Right cardiac atrium (tissue), 5 donors: Measurements from ENCODE around the gene PRPSAP1. TPM values are rescaled to one million over a fixed set of nuclear protein-coding genes. Genes with fewer than 3 reads are reported as not detected.
"Not testable (repeated sequence)": the region's sequence is repeated elsewhere in the genome, so short reads cannot be mapped to it uniquely, and the experiment has no call there.

ENCODE experiments used
- ATAC-seq, 2 donors: fragments of 200-7000 bp; cut with Tn5 transposase; one replicate each; pipeline versions ENCODE4 v1.8.0 to v1.9.1; 2020; ENCODE audit warnings: moderate library complexity in 2 of 2, mild to moderate bottlenecking in 1 of 2
- DNase-seq, 3 donors: peaks; one replicate each; pipeline ENCODE4 v3.0.0-alpha.2; 2020
- H3K27ac ChIP-seq: one replicate; pipeline ENCODE4 v1.5.1; 2013; ENCODE audit warnings: mild to moderate bottlenecking, low read length, control low read depth, moderate library complexity
- H3K27me3 ChIP-seq: one replicate; pipeline ENCODE4 v1.6.1; 2013; ENCODE audit not compliant: control insufficient read depth, insufficient read depth
- H3K4me1 ChIP-seq: one replicate; pipeline ENCODE4 v1.6.1; 2013; ENCODE audit warnings: low read length; ENCODE audit not compliant: control insufficient read depth, insufficient read depth
- H3K4me3 ChIP-seq: one replicate; pipeline ENCODE4 v1.5.1; 2013; ENCODE audit warnings: low read length, control low read depth
- H3K9me3 ChIP-seq: one replicate; pipeline ENCODE4 v1.6.1; 2013; ENCODE audit warnings: low read length; ENCODE audit not compliant: control insufficient read depth
- WGBS: extraction: QIAGEN DNeasy Blood & Tissue Kit; methylation state at CpG from one replicate; pipeline ENCODE4 v1.1.7; 2013; 5-methylcytosine and 5-hydroxymethylcytosine counted together
- intact Hi-C, 4 donors: fragments of 100-400 bp; cut with DNase I; formaldehyde crosslinking; loops; one replicate each; pipeline versions ENCODE4 v1.11.0 to v1.14.0; 2022 to 2023
- polyA plus RNA-seq: library from polyadenylated mRNA; stranded (reverse); fragments of 200-250 nt; gene quantifications from one replicate; pipeline ENCODE4 v1.2.3, GENCODE V29; 2013
- total RNA-seq, 4 donors: library from RNA; stranded (reverse); fragmentation: NEBNext Ultra II Directional; extraction: Animal tissue kit (Norgen Biotek cat#: 25700); gene quantifications; one replicate each; pipeline ENCODE4 v1.2.1, GENCODE V29; 2021
- donor health status: healthy with polysubstance abuse.
- donor health status: DM: no; HTN: yes; CAD: no.
- donor health status: DM: no; HTN: no; CAD: no.
- donor health status: DM: no; HTN: yes; CAD: no; lungs with severe emphysema.
- donor health status: DM: yes; HTN: yes; CAD: no.

Gene PRPSAP1
- total and polyA plus RNA-seq, 5 donors: 31.9 to 45.3 (median 37.4) TPM

DNA sequence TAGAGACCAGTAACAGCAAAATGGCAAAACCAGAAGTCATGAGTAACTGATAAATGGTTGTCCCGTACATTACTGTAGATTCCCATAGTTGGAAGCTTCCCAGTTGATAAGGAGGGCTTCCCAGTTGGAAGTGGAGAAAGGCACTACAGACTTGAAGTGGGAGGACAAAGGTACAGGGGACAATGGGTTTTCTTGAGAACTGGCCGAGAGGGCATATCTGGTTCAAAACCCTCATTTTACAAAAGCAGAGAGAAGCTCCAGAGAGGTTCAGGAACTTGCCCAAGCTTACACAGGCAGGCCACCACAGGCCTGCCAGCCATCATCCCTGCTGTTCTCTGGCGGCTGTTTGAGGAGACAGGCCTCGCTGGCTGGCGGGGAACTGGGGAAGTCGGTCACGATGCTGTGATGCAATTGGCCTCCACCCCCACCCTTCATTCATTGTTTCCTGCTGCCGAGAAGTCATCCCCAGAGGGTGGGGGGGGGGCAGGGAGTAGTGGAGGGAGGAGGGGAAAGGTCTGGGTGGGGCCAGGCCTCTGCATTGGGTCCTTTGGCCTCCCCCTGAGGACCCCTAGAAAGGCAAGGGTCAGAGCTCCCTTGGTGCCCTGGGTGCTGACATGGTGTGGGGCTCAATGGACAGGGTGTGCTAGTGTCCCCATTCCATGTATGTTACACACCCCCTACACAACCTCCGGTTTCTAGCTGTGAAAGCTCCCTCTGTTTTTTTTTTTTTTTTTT is 85.5 kb downstream of the PRPSAP1 start:
- intact Hi-C loops: no loop called here
- Histone ChIP-seq H3K9me3 (no peaks in the 10 kb centered on the region), H3K4me1 (peaks cover 20% of the 10 kb centered on the region), H3K27me3 (no peaks in the 10 kb centered on the region), H3K4me3 (no peak overlapping the region), H3K27ac (peak overlapping the region; percentile 78)
- ATAC-seq (peak; percentile 21 to 49), DNase-seq (peak; percentile 87 to 92 (median 90))
- whole genome bisulfite sequencing: 9% methylated on average over 9 of the region's 9 CpGs

DNA sequence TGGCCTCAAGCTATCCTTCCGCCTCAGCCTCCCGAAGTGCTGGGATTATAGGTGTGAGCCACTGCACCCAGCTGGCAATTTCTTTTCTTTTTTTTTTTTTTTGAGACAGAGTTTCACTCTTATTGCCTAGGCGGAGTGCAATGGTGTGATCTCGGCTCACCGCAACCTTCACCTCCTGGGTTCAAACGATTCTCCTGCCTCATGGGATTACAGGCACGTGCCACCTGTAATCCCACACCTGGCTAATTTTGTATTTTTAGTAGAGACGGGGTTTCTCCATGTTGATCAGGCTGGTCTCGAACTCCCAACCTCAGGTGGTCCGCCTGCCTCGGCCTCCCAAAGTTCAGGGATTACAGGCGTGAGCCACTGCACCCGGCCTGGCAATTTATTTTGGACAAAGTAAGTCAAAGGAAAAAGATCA is 86.1 kb downstream of the PRPSAP1 start:
- H3K27me3 ChIP-seq, intact Hi-C loops, H3K9me3 ChIP-seq, H3K27ac ChIP-seq, H3K4me3 ChIP-seq, ATAC-seq: not testable (repeated sequence)
- peaks cover 20% of the 10 kb centered on the region for H3K4me1 ChIP-seq
- 86% methylated on average over 13 of the region's 13 CpGs for WGBS
- DNase-seq: peak in 1 of 3 donors; percentile 10

DNA sequence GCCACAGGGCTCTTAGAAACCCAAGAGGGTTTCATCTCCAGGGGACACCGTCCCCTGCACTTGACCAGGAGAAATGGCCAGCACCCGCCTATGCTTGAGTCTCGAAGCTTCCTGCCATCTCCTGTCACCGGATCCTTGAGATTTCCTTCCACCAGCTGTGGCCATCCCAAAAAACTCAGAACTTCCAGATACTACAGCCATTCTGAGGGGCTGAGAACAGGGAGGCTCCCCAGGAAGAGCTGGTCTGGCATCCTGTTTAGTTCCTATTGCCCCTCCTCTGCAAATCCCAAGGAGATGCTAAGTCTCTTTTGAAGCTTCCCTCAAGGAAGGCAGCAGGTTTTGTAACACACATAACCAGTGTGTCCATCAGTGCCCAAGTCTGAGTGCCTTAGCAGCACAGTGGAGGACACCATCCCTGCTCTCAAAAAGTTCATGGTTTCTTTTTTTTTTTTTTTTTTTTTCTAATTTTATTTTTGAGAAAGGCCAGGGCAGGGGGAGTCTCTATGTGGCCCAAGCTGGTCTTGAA is 86.6 kb downstream of the PRPSAP1 start:
- Histone ChIP-seq H3K27ac (peak overlapping the region; percentile 64), H3K27me3 (no peaks in the 10 kb centered on the region), H3K4me1 (peaks cover 20% of the 10 kb centered on the region), H3K9me3 (no peaks in the 10 kb centered on the region), H3K4me3 (peak overlapping the region; percentile 94)
- ATAC-seq: no peak
- DNase-seq: no peak
- intact Hi-C loops: no loop called here
- 62% methylated on average over 4 of the region's 4 CpGs for WGBS

DNA sequence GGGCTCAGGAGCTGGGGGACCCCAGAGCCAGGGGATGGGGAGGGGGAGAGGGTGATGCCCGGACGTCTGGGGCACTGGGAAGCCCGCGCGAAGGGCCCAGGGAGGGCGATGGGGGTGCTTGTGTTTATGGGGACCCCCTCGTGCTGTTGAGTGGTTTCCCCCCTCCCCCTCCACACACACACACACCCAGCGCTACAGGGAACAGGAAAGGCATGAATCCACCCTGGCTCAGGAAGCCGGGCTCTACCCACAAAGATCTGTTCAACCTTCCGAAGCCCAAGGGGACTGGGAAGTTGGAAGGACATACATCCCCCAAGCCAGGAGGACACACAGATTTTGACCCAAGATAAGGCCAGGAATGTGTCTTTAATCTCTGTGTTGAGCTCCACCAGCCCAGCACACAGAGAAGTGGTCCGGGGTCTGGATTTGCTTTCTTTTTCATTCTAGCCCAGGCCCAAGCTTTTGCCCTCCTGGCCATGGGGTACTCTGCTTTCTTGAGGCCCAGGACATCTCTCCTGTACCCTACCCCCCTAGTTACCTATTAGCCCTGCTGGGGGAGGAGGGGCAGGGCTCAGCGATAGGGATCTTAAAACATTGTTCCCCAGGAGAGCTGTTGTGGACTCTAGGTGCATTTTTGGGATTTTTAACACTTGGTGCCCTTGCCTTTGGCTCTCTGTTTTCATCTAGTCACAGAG is 87.3 kb downstream of the PRPSAP1 start:
- DNase-seq: peak in 2 of 3 donors; percentile 13 to 41
- H3K27ac ChIP-seq: peak overlapping the region; percentile 64
- peak in 1 of 2 donors; percentile 5 for ATAC-seq
- H3K4me1 ChIP-seq: peaks cover 14% of the 10 kb centered on the region
- no peaks in the 10 kb centered on the region for H3K9me3 ChIP-seq
- H3K27me3 ChIP-seq: no peaks in the 10 kb centered on the region
- H3K4me3 ChIP-seq: peak overlapping the region; percentile 94
- 2% methylated on average over 12 of the region's 12 CpGs for WGBS
- intact Hi-C loops: no loop called here

DNA sequence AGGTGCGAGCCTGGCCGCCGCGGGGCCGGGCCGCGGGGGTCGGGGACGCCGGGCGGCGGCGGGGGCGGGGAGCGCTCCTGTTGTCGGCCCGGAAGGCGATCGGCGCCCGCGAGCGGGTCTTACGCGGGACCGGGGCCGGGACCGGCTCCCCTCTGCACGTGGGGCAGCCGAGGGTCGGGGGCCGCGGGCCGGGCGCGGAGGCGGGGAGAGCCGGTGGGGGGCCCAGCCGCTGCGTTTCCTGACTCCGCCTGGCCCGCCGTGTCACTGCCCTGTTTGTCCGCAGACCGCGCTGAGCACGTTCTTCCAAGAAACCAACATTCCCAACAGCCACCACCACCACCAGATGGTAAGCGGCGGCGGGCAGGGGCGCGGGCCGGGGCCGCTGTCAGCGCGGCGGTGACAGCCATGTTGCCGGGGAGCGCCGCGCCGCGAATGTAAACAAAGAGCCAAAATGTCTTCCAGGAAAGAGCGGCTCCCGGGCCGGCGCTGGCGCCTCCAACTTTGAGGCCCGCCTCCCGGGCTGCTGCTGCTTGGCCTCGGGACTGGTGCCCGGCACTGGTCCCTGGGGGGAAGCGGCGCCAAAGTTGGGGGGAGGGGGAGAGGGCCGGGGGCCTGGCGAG is 88.0 kb downstream of the PRPSAP1 start:
- DNase-seq: peak; percentile 66 to 91 (median 90)
- peaks cover 10% of the 10 kb centered on the region for H3K4me1 ChIP-seq
- intact Hi-C loops: no loop called here
- H3K4me3 ChIP-seq: peak overlapping the region; percentile 94
- H3K27ac ChIP-seq: peak overlapping the region; percentile 64
- whole genome bisulfite sequencing: under 1% methylated on average over 76 of the region's 76 CpGs
- no peaks in the 10 kb centered on the region for H3K9me3 ChIP-seq
- no peaks in the 10 kb centered on the region for H3K27me3 ChIP-seq
- peak; percentile 2 to 4 for ATAC-seq

DNA sequence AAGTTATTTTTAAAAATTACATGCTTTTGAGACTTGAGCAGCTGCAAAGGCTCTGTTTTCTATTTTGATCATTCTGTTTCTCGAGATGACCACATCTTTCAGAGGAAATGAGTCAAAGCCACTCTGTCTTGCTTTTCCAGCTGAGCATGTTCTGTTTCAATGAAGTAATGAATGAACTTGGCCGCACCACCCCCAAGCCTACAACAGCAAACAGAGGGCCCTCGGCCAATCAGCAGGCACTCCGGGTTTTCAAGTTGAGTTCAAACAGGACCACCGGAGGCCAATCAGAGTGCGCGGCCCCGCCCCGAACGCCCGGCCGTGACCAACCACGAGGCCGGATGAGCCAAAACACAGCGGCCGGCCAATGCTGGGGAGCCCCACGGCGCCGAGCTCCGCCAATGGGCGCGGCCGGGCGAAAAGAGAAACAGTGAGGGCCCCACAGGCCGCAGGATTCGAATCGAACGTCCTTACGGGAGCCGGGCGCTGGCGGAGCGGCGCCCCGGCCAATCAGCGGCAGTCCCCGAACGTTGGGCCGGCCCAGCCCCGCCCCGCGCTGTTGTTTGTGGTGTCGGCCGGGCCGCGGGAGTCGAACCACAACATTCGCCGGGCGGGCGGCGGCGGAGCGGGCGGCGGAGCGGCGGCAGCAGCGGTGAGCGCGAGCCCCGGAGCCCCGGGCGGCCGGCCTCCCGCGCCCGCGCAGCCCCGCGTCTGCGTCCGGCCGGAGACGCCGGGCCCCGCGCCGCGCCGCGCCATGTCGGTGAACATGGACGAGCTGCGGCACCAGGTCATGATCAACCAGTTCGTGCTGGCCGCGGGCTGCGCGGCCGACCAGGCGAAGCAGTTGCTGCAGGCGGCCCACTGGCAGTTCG is 88.7 kb downstream of the PRPSAP1 start, which contains the start of gene UBALD2:
Gene UBALD2, plus strand, starts transcription at position 594 of the 869 bp plus-strand sequence. Its CDS starts 158 bp downstream, at position 752.
- WGBS: under 1% methylated on average over 94 of the region's 94 CpGs
- H3K27ac ChIP-seq: peak within 1 kb of the TSS; percentile 65
- peaks cover 9% of the 10 kb centered on the region for H3K4me1 ChIP-seq
- peak within 1 kb of the TSS; percentile 94 for H3K4me3 ChIP-seq
- intact Hi-C loops: no loop called here
- no peaks in the 10 kb centered on the region for H3K9me3 ChIP-seq
- peak; percentile 100 for DNase-seq
- ATAC-seq: peak; percentile 96 to 97
- no peaks in the 10 kb centered on the region for H3K27me3 ChIP-seq

DNA sequence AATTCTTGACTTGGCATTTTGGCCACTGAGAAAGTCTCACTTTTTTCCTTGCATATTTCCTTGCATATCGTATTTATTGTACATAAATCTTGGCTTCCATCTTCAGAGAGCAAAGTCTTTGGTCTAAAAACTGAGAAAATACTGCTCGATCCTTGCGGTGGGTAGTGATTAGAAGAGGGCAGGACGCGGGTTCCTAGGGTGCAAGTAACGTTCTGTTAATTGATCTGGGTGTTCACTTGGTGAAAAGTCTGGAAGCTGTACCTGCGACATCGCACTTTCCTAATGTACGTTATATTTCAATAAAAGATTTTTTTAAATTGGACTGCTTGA is 89.3 kb downstream of the PRPSAP1 start:
- intact Hi-C loops: no loop called here
- peak in 1 of 3 donors; percentile 20 for DNase-seq

DNA sequence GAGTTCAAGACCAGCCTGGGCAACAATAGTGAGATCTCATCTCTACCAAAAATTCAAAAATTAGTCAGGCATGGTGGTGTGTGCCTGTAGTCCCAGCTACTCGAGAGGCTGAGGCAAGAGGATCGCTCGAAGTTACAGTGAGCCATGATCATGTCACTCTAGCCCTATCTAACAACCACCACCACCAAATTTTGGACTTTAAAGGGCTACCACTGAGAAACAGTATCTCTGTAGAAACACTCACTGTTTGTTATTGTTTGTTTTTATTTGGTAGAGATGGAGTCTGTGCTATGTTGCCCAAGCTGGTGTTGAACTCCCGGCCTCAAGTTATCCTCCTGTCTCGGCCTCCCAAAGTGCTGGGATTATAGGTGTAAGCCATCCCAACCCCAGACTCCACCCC is 89.8 kb downstream of the PRPSAP1 start:
- H3K9me3 ChIP-seq: no peaks in the 10 kb centered on the region
- H3K27me3 ChIP-seq: no peaks in the 10 kb centered on the region
- intact Hi-C loops: no loop called here
- H3K4me1 ChIP-seq: peaks cover 9% of the 10 kb centered on the region
- H3K4me3 ChIP-seq: no peak overlapping the region
- DNase-seq: peak in 1 of 3 donors; percentile 5
- WGBS: 92% methylated on average over 5 of the region's 5 CpGs
- no peak overlapping the region for H3K27ac ChIP-seq
- ATAC-seq: no peak

More for the DNA sequence above, 89.3 kb downstream of the PRPSAP1 start:
- peaks cover 9% of the 10 kb centered on the region for H3K4me1 ChIP-seq
- no peaks in the 10 kb centered on the region for H3K9me3 ChIP-seq
- peak overlapping the region; percentile 65 for H3K27ac ChIP-seq
- H3K27me3 ChIP-seq: no peaks in the 10 kb centered on the region
- 38% methylated on average over 9 of the region's 9 CpGs for WGBS
- H3K4me3 ChIP-seq: no peak overlapping the region
- ATAC-seq: no peak

DNA sequence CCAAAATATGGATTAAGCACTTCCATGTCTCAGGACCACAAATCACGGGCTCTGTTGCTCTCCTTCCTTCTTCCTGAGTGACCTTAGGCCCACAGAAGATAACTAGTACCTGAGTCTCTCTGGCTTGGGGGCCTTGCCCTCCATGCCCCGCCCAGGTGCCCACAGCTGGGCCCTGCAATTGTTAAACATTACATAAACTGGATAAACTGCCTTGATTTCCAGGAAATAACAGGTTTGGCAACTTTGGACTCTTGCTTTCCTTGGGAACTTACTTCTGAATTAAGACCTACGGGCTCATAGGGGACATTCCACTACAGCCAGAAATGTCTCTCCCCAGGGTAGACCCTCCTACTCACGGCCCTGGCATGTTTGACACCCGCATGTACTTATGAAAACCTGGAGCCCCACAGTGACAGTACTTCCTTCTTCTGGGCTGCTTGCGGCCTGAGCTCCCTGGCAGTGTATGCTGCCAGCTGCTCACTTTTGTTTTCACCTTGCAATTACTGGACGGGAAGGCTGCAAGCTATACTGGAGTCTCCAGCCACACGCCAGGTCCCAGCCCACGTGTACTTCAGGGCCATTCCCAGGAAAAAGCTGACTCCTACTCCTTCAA is 90.9 kb downstream of the PRPSAP1 start:
- intact Hi-C loops: no loop called here
- WGBS: 67% methylated on average over 9 of the region's 9 CpGs
- Histone ChIP-seq H3K4me3 (no peak overlapping the region), H3K27me3 (no peaks in the 10 kb centered on the region), H3K9me3 (no peaks in the 10 kb centered on the region), H3K27ac (no peak overlapping the region), H3K4me1 (peaks cover 6% of the 10 kb centered on the region)
- no peak for ATAC-seq
- peak in 1 of 3 donors; percentile 28 for DNase-seq
